H9 (cell line): ENCODE data around the gene GOLGA7B. TPM values are rescaled to one million over a fixed set of nuclear protein-coding genes. Genes with fewer than 3 reads are reported as not detected.

Source experiments
- DNase-seq: peaks from one replicate; pipeline ENCODE4 v3.0.0-alpha.2; 2017
- H2AFZ ChIP-seq: one replicate; pipeline ENCODE4 v1.6.1; 2013; ENCODE audit warnings: mild to moderate bottlenecking, low read length, control low read depth, moderate library complexity
- H2AK5ac ChIP-seq: 2 replicates; pipeline ENCODE4 v1.6.1; 2013; ENCODE audit warnings: low read length, control low read depth, mixed read lengths; ENCODE audit not compliant: insufficient read length
- H2BK120ac ChIP-seq: one replicate; pipeline ENCODE4 v1.6.1; 2013; ENCODE audit warnings: low read depth, mild to moderate bottlenecking, low read length, control low read depth, inconsistent platforms; ENCODE audit not compliant: poor library complexity, severe bottlenecking
- H2BK12ac ChIP-seq: 2 replicates; pipeline ENCODE4 v1.6.1; 2013; ENCODE audit warnings: low read length, control low read depth, mixed read lengths, low read depth; ENCODE audit not compliant: insufficient read length
- H2BK15ac ChIP-seq: 2 replicates; pipeline ENCODE4 v1.6.1; 2013; ENCODE audit warnings: low read depth, low read length, control low read depth
- H2BK20ac ChIP-seq: one replicate; pipeline ENCODE4 v1.6.1; 2013; ENCODE audit warnings: low read depth, mild to moderate bottlenecking, low read length, control low read depth, inconsistent platforms; ENCODE audit not compliant: poor library complexity, severe bottlenecking
- H2BK5ac ChIP-seq: 2 replicates; pipeline ENCODE4 v1.6.1; 2013; ENCODE audit warnings: low read length, control low read depth, mixed read lengths; ENCODE audit not compliant: insufficient read length
- H3K14ac ChIP-seq: 2 replicates; pipeline ENCODE4 v1.6.1; 2013; ENCODE audit warnings: low read length, control low read depth; ENCODE audit not compliant: insufficient read depth
- H3K18ac ChIP-seq: 2 replicates; pipeline ENCODE4 v1.6.1; 2013; ENCODE audit warnings: low read depth, mild to moderate bottlenecking, mixed read lengths, low read length, control low read depth; ENCODE audit not compliant: insufficient read length
- H3K23ac ChIP-seq: 2 replicates; pipeline ENCODE4 v1.6.1; 2013; ENCODE audit warnings: low read length, control low read depth, mixed read lengths, low read depth; ENCODE audit not compliant: insufficient read length
- H3K23me2 ChIP-seq: 2 replicates; pipeline ENCODE4 v1.6.1; 2013; ENCODE audit warnings: low read depth, mild to moderate bottlenecking, mixed read lengths, low read length, control low read depth; ENCODE audit not compliant: insufficient read length, poor library complexity, severe bottlenecking
- H3K27ac ChIP-seq: 2 replicates; pipeline ENCODE4 v1.5.1; 2013; ENCODE audit warnings: low read length, control low read depth, mixed read lengths, low read depth; ENCODE audit not compliant: insufficient read length
- H3K27me3 ChIP-seq: 2 replicates; pipeline ENCODE4 v1.6.1; 2013; ENCODE audit warnings: low read length, control low read depth, inconsistent platforms; ENCODE audit not compliant: insufficient read depth
- H3K4ac ChIP-seq: 2 replicates; pipeline ENCODE4 v1.6.1; 2013; ENCODE audit warnings: low read depth, mild to moderate bottlenecking, control low read depth, inconsistent platforms, low read length, moderate library complexity
- H3K4me1 ChIP-seq: 2 replicates; pipeline ENCODE4 v1.6.1; 2013; ENCODE audit warnings: low read length, control low read depth, inconsistent platforms; ENCODE audit not compliant: insufficient read depth
- H3K4me2 ChIP-seq: 2 replicates; pipeline ENCODE4 v1.6.1; 2013; ENCODE audit warnings: low read length, control low read depth, mixed read lengths; ENCODE audit not compliant: insufficient read length, insufficient read depth
- H3K56ac ChIP-seq: 2 replicates; pipeline ENCODE4 v1.6.1; 2013; ENCODE audit warnings: low read depth, mild to moderate bottlenecking, mixed read lengths, low read length, control low read depth; ENCODE audit not compliant: insufficient read length
- H3K79me1 ChIP-seq: 2 replicates; pipeline ENCODE4 v1.6.1; 2013; ENCODE audit warnings: low read depth, mild to moderate bottlenecking, moderate library complexity, low read length, control low read depth, inconsistent platforms; ENCODE audit not compliant: insufficient read depth, poor library complexity, severe bottlenecking
- H3K79me2 ChIP-seq: 2 replicates; pipeline ENCODE4 v1.6.1; 2013; ENCODE audit warnings: low read length, control low read depth, inconsistent platforms; ENCODE audit not compliant: insufficient read depth
- H3K9ac ChIP-seq: 2 replicates; pipeline ENCODE4 v1.6.1; 2013; ENCODE audit warnings: low read length, control low read depth, mixed read lengths; ENCODE audit not compliant: insufficient read length; ENCODE audit errors: extremely low read depth
- H3K9me3 ChIP-seq: one replicate; pipeline ENCODE4 v1.6.1; 2013; ENCODE audit warnings: low read depth, low read length, inconsistent platforms; ENCODE audit not compliant: control insufficient read depth
- H3T11ph ChIP-seq: one replicate; pipeline ENCODE4 v1.6.1; 2013; ENCODE audit warnings: mild to moderate bottlenecking, low read length, control low read depth, inconsistent platforms
- H4K20me1 ChIP-seq: one replicate; pipeline ENCODE4 v1.6.1; 2013; ENCODE audit not compliant: control insufficient read depth, insufficient read length, insufficient read depth
- H4K5ac ChIP-seq: 2 replicates; pipeline ENCODE4 v1.6.1; 2013; ENCODE audit warnings: low read depth, mild to moderate bottlenecking, mixed read lengths, low read length, control low read depth; ENCODE audit not compliant: insufficient read length
- H4K8ac ChIP-seq: replicated peaks from 2 replicates; pipeline ENCODE4 v1.6.1; 2013; ENCODE audit warnings: low read length, control low read depth, mixed read lengths, low read depth; ENCODE audit not compliant: insufficient read length
- H4K91ac ChIP-seq: 2 replicates; pipeline ENCODE4 v1.6.1; 2013; ENCODE audit warnings: low read depth, mild to moderate bottlenecking, moderate library complexity, mixed read lengths, low read length, control low read depth; ENCODE audit not compliant: insufficient read length
- H3K27ac Mint-ChIP-seq, 3 experiments: 2 replicates in 2 of 3; 3 replicates in 1 of 3; pipeline ENCODE4 v1.8.0; 2020 to 2021; ENCODE audit warnings: mixed read lengths in 3 of 3, mild to moderate bottlenecking in 1 of 3, moderate library complexity in 1 of 3
- H3K27me3 Mint-ChIP-seq: 2 replicates; pipeline ENCODE4 v1.8.0; 2021; ENCODE audit warnings: low read depth, mild to moderate bottlenecking, moderate library complexity, mixed read lengths
- H3K36me3 Mint-ChIP-seq, 3 experiments: 2 replicates in 2 of 3; 3 replicates in 1 of 3; pipeline ENCODE4 v1.8.0; 2020 to 2021; ENCODE audit warnings: low read depth in 3 of 3, mixed read lengths in 3 of 3; ENCODE audit not compliant: insufficient read depth in 1 of 3
- H3K4me1 Mint-ChIP-seq, 2 experiments: 2 replicates each; pipeline ENCODE4 v1.8.0; 2020; ENCODE audit warnings: mixed read lengths in 2 of 2
- H3K4me3 Mint-ChIP-seq, 2 experiments: 2 replicates in 1 of 2; 3 replicates in 1 of 2; pipeline ENCODE4 v1.8.0; 2020 to 2021; ENCODE audit warnings: mild to moderate bottlenecking in 2 of 2, mixed read lengths in 2 of 2, moderate library complexity in 1 of 2
- H3K9me3 Mint-ChIP-seq, 2 experiments: 2 replicates in 1 of 2; 3 replicates in 1 of 2; pipeline ENCODE4 v1.8.0; 2020; ENCODE audit warnings: mild to moderate bottlenecking in 2 of 2, mixed read lengths in 2 of 2, moderate library complexity in 1 of 2
- CTCF ChIP-seq: fragments of 200-600 bp; sonication (generic); conservative IDR thresholded peaks from 3 replicates; pipeline ENCODE4 v1.8.0; 2021; ENCODE audit warnings: antibody characterized with exemption, mild to moderate bottlenecking
- WGBS: extraction: QIAGEN DNeasy Blood & Tissue Kit; methylation state at CpG from one replicate; pipeline ENCODE4 v1.1.7; 2013; ENCODE audit warnings: missing lambda C conversion rate, low lambda C conversion rate, mixed read lengths; ENCODE audit not compliant: insufficient read length; ENCODE audit errors: extremely low coverage; 5-methylcytosine and 5-hydroxymethylcytosine counted together
- total RNA-seq: library from RNA; stranded (reverse); gene quantifications from 2 replicates; pipeline ENCODE4 v1.2.1, GENCODE V29; 2021

Gene GOLGA7B
- total RNA-seq, 1 experiment from 2014 or later: 0.04 TPM

GRCh38 chr10:97914171-97914836, 64.7 kb downstream of the GOLGA7B start:
- H3K23me2 ChIP-seq: no peaks in the 10 kb centered on the region
- H2BK5ac ChIP-seq: no peak overlapping the region
- no peaks in the 10 kb centered on the region for H3K4me1 ChIP-seq
- Mint-ChIP-seq H3K27me3 (peaks cover 56% of the 10 kb centered on the region), H3K4me1 (peaks cover 0 to 13% of the 10 kb centered on the region in 2 experiments; a peak in 2 of 4 replicates), H3K27ac (no peak overlapping the region), H3K4me3 (no peak overlapping the region), H3K36me3 (no peaks in the 10 kb centered on the region), H3K9me3 (no peaks in the 10 kb centered on the region)
- no CpG with 5 or more reads among the region's 10 CpGs for WGBS
- no peak overlapping the region for H2AK5ac ChIP-seq
- no peak overlapping the region for H3K18ac ChIP-seq
- no peaks in the 10 kb centered on the region for H3K79me2 ChIP-seq
- no peak for TF ChIP-seq CTCF
- H2BK20ac ChIP-seq: no peak overlapping the region
- no peak overlapping the region; the same call in 1 of the 2 replicates for H3K14ac ChIP-seq
- no peak overlapping the region for H3K56ac ChIP-seq
- no peaks in the 10 kb centered on the region for H4K20me1 ChIP-seq
- H3K9ac ChIP-seq: no peak overlapping the region
- H3K79me1 ChIP-seq: no peaks in the 10 kb centered on the region
- no peaks in the 10 kb centered on the region for H3K27me3 ChIP-seq
- no peak overlapping the region for H4K91ac ChIP-seq
- H2BK12ac ChIP-seq: no peak overlapping the region
- H2BK120ac ChIP-seq: no peak overlapping the region
- H4K5ac ChIP-seq: no peak overlapping the region
- H3K27ac ChIP-seq: no peak overlapping the region
- no peak overlapping the region for H4K8ac ChIP-seq
- no peak overlapping the region for H3K4ac ChIP-seq
- H3K23ac ChIP-seq: no peak overlapping the region
- no peak overlapping the region for H3T11ph ChIP-seq
- H3K4me2 ChIP-seq: no peak overlapping the region
- H3K9me3 ChIP-seq: no peaks in the 10 kb centered on the region
- H2BK15ac ChIP-seq: no peak overlapping the region
- no peak for DNase-seq
- no peak overlapping the region for H2AFZ ChIP-seq
